Activated naive CD8-positive, alpha-beta T cell treated with anti-CD3 and anti-CD28 coated beads for 36 hours (primary cell): Measurements from ENCODE around the gene IGF2BP2. TPM values are rescaled to one million over a fixed set of nuclear protein-coding genes. Genes with fewer than 3 reads are reported as not detected.
A peak's percentile ranks its signal among the peaks of the same experiment; 100 is the strongest.
"Not testable (repeated sequence)": the region's sequence is repeated elsewhere in the genome, so short reads cannot be mapped to it uniquely, and the experiment has no call there.

Experiments
- DNase-seq: peaks from one replicate; pipeline ENCODE4 v3.0.0; 2021
- H3K27ac Mint-ChIP-seq: one replicate; pipeline ENCODE4 v1.8.0; 2022; ENCODE audit warnings: mild to moderate bottlenecking, moderate library complexity, mixed read lengths
- H3K27me3 Mint-ChIP-seq: one replicate; pipeline ENCODE4 v1.8.0; 2022; ENCODE audit warnings: mild to moderate bottlenecking, mixed read lengths
- H3K36me3 Mint-ChIP-seq: one replicate; pipeline ENCODE4 v1.8.0; 2021; ENCODE audit warnings: mild to moderate bottlenecking, mixed read lengths
- H3K4me1 Mint-ChIP-seq: one replicate; pipeline ENCODE4 v1.8.0; 2021; ENCODE audit warnings: mixed read lengths
- H3K4me3 Mint-ChIP-seq: one replicate; pipeline ENCODE4 v1.8.0; 2022; ENCODE audit warnings: mild to moderate bottlenecking, moderate library complexity, mixed read lengths
- H3K9me3 Mint-ChIP-seq: one replicate; pipeline ENCODE4 v1.8.0; 2022; ENCODE audit warnings: mixed read lengths
- total RNA-seq, 2 experiments: library from RNA; stranded (reverse); gene quantifications; one replicate each; pipeline ENCODE4 v1.2.3, GENCODE V29; 2021

The IGF2BP2 gene
- total RNA-seq, 2 experiments from 2014 or later: 0.28 to 0.41 TPM

DNA sequence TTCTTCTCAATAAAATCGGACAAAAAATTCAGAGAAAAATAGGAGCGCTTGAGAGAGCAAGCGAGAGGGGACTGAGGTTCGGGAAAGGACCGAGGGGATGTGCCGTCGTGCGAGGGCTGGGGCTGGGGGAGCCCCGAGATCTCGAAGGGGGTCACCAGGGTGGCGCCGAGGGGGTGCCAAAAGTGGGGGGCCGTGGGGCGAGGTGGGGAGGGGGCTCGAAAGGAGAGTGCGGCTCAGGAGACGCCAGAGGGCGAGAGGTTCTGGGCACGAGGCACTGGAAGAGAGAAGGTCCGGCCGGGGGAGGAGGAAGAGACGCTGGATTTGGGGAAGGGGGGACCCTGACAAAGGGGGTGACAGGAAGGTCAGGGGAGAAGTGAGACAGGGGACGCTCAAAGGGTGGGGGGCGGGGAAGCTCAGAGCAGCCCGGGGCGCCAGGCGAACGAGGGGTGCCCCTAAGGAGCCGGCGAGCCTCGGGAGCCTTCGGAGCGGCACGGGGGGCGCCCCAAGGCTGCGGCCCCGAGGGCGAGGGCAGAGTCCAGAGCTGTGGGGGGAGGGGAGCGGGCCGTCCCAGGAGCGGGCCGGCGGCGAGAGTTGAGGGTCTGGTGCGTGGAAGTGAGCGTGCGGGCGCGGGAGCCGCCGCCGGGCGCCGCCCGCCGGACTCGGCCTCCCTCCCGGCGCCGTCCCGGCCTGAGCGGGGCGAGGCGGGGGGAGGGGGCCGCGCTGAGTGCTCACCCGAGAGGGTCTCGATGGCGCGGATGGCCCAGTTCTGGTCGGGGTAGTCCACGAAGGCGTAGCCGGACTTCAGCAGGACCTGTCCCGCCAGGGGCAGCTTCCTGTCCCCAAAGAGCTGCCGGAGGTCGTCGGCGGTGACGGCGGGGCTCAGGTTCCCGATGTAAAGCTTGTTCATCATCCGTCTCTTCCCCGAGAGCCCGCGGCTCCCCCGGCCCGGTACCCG lies 514 bp downstream of the IGF2BP2 start:
- H3K36me3 Mint-ChIP-seq: no peaks in the 10 kb centered on the region
- H3K27me3 Mint-ChIP-seq: peaks cover 87% of the 10 kb centered on the region
- DNase-seq: no peak
- peak overlapping the region; percentile 77 for H3K4me3 Mint-ChIP-seq
- no peak overlapping the region for H3K27ac Mint-ChIP-seq
- H3K4me1 Mint-ChIP-seq: peaks cover 2% of the 10 kb centered on the region
- H3K9me3 Mint-ChIP-seq: peaks cover 2% of the 10 kb centered on the region

DNA sequence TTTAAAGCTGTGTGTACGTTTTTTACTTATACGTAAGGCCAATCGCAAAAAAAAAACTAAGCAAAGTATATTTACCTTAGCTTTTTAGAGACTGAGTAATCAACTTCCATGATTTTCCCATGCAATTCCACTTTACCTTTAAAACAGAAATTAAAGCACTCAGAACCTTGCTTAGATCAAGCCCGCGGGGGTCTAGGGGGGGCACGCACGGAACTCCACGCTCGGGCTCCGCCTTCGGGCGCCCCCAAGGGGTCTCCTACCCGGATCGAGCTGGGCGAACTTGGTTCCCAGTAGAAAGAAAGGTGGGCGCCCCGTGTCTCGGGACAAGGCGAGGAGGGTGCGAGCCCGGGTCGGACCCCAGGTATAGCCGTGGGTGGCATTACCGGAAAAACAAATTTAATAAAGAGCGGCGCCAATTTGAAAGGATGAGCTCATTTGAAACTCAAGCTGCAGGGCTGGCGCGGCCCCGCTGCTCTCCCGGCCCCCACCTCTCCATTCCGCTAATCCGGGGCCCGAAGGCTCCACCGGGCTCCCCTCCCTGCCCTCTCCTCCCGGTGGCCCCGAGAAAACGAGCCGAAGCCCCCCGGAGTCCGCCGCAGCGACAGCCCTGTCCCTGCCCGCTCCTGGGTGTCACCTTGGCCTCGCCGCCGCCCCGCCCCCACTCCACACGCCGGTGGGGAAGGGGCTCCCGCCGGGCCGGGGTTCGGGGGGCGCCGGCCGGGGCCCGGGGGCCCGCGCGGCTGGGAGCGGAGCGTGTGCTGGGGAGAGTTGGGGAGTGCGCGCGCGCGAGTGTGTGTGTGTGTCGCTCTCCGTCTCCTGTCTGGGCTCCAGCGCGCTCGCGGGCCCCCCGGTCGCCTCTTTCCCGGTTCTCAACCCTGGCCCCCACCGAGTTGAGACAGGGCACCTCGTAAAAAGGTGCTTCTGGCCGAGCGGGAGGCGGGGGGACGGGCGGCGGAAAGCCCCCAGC lies 1.5 kb downstream of the IGF2BP2 start:
- Mint-ChIP-seq H3K9me3 (peaks cover 2% of the 10 kb centered on the region), H3K4me3 (peak overlapping the region; percentile 77), H3K4me1 (peaks cover 2% of the 10 kb centered on the region), H3K27me3 (peaks cover 85% of the 10 kb centered on the region), H3K27ac (no peak overlapping the region), H3K36me3 (no peaks in the 10 kb centered on the region)
- no peak for DNase-seq

DNA sequence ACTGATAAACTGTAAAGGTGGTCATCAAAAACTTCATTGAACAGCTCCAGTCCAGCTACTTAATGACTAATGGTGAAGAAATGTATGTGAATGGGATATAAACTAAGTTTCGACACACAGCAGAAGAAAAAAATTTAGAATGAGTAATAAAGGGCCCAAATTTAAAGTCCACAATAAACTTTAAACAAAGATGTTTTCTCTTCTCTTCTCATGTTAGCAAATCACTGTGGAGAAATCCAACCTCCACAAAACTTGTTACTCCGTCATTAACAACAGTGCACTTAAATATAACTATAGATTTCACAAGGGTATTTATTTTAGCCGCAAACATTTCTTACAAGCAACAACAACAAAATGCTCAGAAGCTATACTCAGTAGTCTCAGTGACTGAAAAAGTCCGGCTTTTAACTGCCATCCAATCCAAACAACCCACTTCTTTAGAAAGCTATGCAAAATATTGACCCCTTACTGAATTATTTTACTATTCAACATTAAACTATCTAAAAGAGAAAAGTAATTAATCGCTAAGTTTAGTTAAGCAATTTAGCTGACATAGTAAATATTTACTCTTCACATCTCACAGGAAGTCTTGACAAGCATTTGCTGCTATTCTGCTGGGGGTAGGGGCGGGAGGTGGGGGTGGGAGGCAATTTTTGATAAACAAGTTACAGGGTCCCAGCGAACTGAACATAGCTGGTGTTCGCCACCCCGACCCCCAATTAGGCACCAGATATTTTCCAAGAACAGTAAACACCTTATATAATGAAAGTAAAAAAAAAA lies 2.4 kb downstream of the IGF2BP2 start:
- Mint-ChIP-seq H3K4me1 (peaks cover 2% of the 10 kb centered on the region), H3K4me3 (no peak overlapping the region), H3K36me3 (no peaks in the 10 kb centered on the region), H3K27ac (no peak overlapping the region), H3K9me3 (no peaks in the 10 kb centered on the region), H3K27me3 (peaks cover 81% of the 10 kb centered on the region)
- no peak for DNase-seq

DNA sequence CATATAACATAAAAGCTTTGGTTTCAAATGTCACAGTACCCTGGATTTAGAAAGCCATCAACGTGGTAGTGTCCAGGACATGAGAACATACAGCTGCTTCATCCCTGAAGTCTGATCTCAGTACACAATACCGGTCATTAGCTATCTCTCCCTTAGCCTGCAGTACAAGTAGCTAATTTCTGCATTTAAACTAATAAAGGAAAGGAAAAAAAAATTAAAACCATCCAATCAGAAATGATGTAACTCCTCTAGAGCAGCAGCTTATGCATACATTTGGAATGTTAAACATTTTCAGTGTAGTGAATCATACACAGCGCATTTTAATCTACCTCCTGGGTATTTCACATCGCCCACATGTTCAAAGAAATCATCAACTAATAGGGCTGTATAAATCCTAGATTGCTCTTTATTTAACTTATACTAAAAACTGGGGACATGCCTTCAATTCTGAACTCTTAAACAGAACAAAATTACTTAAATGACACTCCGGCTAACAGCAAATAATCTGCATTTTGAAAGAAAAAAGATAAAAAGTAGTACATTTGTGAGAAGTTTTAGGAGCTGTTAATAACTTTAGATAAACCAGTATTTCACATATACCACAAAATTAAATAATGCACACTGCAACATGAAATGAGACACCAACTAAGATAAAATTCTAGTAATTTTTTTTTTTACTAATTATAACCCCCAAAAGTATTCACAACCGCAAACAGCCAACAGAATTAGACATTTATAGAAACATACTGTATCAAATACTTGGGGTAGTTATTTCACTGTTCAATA lies 3.7 kb downstream of the IGF2BP2 start:
- Mint-ChIP-seq H3K9me3 (no peaks in the 10 kb centered on the region), H3K36me3 (no peaks in the 10 kb centered on the region), H3K27ac (no peak overlapping the region), H3K27me3 (peaks cover 81% of the 10 kb centered on the region), H3K4me3 (no peak overlapping the region), H3K4me1 (peaks cover 2% of the 10 kb centered on the region)
- no peak for DNase-seq

DNA sequence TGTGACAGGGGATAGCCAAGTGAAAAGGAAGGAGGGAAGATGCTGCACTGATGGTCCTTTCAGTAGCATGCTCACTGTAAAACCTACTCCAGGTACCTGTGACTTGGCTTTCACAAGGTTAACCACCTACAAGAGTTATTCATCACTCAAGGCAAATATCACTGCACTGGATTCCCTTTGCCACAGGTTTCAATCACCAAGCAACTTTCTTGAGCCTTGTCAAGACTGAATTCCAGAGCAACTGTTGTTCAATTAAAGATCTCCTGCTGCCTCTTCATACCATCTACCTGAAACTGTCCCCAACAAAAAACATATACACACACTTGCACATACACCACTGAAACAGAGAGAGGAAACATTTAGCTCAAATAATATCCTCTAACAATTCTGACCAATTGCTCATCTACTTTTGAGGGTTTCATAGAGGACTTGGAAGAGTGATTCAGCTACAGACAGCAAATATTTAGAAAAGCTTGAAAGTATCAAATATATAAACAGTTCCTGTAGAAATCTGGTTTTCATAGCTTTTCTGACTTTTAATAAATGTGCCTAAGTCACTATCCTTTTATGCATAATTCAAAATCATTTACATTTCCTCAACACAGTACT lies 6.5 kb downstream of the IGF2BP2 start:
- Mint-ChIP-seq H3K27ac (no peak overlapping the region), H3K4me1 (peaks cover 4% of the 10 kb centered on the region), H3K4me3 (no peak overlapping the region), H3K9me3 (no peaks in the 10 kb centered on the region), H3K36me3 (no peaks in the 10 kb centered on the region), H3K27me3 (peaks cover 70% of the 10 kb centered on the region)
- DNase-seq: no peak

DNA sequence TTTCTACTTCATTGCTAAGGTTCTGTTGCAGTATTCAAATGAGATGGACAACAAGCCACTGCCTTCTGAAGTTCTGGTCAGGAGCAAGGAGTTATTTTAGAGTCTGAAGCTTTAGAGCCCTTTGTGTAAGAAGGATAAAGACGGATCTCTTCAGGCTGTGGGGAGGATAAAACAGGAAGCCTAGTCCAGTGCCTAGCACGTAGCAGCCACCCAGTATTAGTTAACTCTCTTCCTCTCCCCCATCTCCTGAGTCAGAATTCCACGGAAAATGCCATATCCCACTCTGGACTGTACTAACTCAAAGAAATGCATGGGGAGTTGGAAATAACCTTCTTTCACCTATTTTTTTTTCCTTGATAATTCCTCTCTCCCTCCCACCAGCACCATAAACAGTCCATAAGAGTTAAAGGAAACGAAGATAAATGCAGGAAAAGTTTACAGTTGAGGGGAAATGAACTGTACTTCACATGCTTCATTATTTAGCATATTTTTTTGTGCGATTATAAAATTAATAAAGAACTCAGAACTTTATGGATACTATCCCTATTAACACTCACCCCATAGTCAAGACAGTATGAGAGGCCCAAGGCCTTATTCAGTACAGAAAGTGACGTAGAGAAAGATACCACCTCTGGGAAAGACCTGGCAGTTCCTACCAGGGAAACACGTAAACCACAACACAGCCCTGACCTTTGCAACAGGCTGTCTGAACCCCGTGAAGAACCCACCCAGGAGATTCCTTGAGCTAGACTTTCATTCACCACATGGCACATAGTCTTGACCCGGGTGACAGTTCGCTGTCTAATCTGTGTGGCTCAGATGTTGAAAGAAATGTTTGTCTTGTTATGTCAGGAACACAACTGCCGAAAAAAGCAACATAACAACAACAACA lies 9.2 kb downstream of the IGF2BP2 start:
- peaks cover 4% of the 10 kb centered on the region for H3K4me1 Mint-ChIP-seq
- no peak overlapping the region for H3K27ac Mint-ChIP-seq
- H3K9me3 Mint-ChIP-seq: no peaks in the 10 kb centered on the region
- no peaks in the 10 kb centered on the region for H3K36me3 Mint-ChIP-seq
- H3K4me3 Mint-ChIP-seq: no peak overlapping the region
- DNase-seq: no peak
- H3K27me3 Mint-ChIP-seq: peaks cover 50% of the 10 kb centered on the region

DNA sequence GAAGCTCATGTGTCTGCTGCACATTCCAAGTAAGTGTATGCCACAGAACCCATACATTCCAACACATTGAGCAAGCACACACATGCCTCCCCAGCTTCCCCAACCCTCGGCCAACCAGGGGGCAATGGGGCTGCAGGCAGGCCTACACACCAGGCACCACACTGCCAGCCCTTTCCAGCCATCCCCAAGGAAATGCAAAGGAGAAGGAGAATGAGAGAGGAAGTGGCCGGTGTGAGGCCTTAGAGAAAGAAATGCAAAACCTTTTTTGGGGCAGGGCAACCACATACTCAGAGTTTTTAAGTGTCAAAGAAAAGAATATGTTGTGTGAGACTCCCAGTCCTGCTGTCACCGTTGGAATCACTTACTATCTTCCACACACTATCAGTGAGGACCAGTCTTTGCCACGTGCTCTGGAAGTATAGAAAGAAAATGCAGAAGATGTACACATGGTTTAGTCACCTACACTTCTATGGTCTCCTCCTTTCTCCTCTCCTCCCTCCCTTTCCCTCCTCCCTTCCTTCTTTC lies 11.1 kb downstream of the IGF2BP2 start:
- H3K36me3 Mint-ChIP-seq: no peaks in the 10 kb centered on the region
- no peak overlapping the region for H3K4me3 Mint-ChIP-seq
- H3K4me1 Mint-ChIP-seq: peaks cover 4% of the 10 kb centered on the region
- H3K9me3 Mint-ChIP-seq: no peaks in the 10 kb centered on the region
- H3K27ac Mint-ChIP-seq: no peak overlapping the region
- no peak for DNase-seq
- H3K27me3 Mint-ChIP-seq: peaks cover 36% of the 10 kb centered on the region

DNA sequence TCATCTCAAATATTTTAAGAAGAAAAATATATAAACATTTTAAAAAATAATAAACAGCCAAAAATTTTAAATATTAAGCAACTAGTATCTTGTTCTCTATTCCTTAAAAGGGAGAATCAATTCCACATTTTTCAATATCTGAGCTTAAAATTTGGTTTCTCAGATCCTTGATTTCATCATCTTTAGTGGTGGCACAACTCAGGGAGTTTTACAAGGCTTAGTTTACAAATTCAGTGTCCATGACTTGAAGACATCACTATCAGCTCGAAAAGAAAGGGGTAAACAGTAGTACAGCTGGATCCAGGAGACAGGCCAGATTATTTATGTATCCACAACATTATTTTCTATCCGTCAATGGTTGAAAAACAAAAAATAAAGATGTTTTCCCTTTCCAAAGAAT lies 11.6 kb downstream of the IGF2BP2 start:
- Mint-ChIP-seq H3K4me3 (no peak overlapping the region), H3K27ac (no peak overlapping the region), H3K36me3 (no peaks in the 10 kb centered on the region), H3K4me1 (peaks cover 4% of the 10 kb centered on the region), H3K9me3 (no peaks in the 10 kb centered on the region), H3K27me3 (peaks cover 32% of the 10 kb centered on the region)
- DNase-seq: no peak

DNA sequence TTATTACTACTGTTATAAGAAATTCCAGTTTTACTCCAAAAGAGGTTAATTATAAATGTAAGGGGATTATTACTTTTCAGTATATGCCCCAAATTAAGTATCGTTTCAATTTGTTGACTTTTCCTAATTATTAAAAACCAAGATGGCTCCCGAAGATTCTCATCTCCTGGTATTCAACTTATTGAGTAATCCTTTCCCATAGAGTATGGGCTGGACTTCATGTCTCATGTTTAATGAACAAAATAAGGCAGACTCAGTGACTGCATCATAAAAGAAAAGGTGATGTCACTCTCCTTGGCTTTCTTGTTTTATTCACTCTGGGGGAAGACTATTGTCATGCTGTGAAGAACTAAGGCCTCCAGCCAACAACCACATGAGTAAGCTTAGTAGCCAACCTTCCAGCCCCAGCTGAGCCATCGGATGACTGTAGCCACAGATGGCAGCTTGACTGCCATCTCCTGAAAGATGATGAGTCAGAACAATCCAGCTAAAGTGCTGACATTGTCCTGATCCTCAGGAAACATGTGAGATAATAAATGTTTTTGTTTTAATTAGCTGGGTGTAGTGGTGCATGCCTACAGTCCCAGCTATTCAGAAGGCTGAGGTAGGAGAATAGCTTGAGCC lies 17.3 kb downstream of the IGF2BP2 start:
- Mint-ChIP-seq H3K27me3 (peaks cover 6% of the 10 kb centered on the region), H3K9me3 (no peaks in the 10 kb centered on the region), H3K36me3 (no peaks in the 10 kb centered on the region), H3K27ac (no peak overlapping the region), H3K4me3 (no peak overlapping the region), H3K4me1 (no peaks in the 10 kb centered on the region)
- DNase-seq: no peak

DNA sequence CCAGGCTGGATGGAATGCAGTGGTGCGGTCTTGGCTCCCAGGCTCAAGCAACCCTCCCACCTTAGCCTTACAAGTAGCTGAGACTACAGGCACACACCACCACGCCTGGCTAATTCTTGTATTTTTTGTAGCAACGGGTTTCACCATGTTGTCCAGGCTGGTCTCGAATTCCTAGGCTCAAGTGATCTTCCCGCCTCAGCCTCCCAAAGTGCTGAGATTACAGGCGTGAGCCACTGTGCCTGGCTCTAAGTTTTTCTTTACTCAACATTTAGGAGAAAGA lies 26.1 kb downstream of the IGF2BP2 start:
- not testable (repeated sequence) for H3K36me3 Mint-ChIP-seq, H3K27ac Mint-ChIP-seq, DNase-seq, H3K4me3 Mint-ChIP-seq, H3K27me3 Mint-ChIP-seq, H3K9me3 Mint-ChIP-seq, H3K4me1 Mint-ChIP-seq

DNA sequence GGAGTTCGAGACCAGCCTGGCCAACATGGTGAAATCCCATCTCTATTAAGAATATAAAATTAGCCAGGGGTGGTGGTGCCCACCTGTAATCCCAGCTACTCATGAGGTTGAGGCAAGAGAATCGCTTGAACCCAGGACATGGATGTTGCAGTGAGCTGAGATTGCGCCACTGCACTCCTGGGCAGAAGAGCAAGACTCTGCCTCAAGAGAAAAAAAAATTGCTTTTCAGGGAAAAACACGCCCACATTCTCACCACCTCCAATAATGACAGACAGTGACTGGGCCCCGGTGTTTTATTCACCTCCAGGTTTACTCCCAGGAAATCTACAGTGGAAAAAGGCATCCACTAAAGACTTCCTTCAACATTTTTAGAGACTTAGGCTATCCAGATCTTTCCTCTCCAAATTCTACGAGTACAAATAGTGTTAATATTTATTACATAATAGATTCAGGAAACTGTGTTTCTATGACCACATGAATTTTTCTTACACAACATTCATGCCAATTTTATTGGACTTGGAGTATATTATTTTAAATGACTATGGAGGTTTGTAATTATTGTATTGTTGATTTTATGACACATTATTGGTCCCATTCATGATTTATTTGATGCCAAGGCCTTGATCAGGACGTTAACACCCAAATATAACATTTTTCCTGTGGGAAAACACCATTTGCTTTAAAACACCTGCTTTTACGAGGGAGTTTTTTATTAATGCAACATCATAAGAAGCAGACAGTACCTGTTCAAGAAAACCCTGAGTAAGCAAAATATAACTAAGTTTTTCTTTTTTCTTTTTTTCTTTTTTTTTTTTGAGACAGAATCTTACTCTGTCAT lies 26.6 kb downstream of the IGF2BP2 start:
- H3K27me3 Mint-ChIP-seq: peaks cover 3% of the 10 kb centered on the region
- H3K27ac Mint-ChIP-seq: no peak overlapping the region
- no peak overlapping the region for H3K4me3 Mint-ChIP-seq
- H3K36me3 Mint-ChIP-seq: no peaks in the 10 kb centered on the region
- no peak for DNase-seq
- H3K9me3 Mint-ChIP-seq: no peaks in the 10 kb centered on the region
- H3K4me1 Mint-ChIP-seq: peaks cover 10% of the 10 kb centered on the region
